Keratinocyte (primary cell): Measurements from ENCODE around the gene ESRRB. TPM values are rescaled to one million over a fixed set of nuclear protein-coding genes. Genes with fewer than 3 reads are reported as not detected.

Experiments
- DNase-seq: peaks from one replicate; pipeline ENCODE4 v3.0.0-alpha.2; 2011; ENCODE audit warnings: low read depth, missing footprints, low spot score
- FAIRE-seq: peaks from 2 replicates; lab custom pipeline; 2011; peaks lifted over from hg19 to GRCh38; lab: Jason Lieb, UNC
- H2AFZ ChIP-seq: 2 replicates; pipeline ENCODE4 v1.6.0; 2012; ENCODE audit warnings: low read length, control low read depth, inconsistent platforms; ENCODE audit not compliant: control insufficient read depth
- H3K27ac ChIP-seq: 2 replicates; pipeline ENCODE4 v1.5.1; 2011; ENCODE audit warnings: low read length; ENCODE audit not compliant: control insufficient read depth, insufficient read depth
- H3K27me3 ChIP-seq: 3 replicates; pipeline ENCODE4 v1.6.0; 2011; ENCODE audit warnings: low read length; ENCODE audit not compliant: control insufficient read depth, insufficient read depth; ENCODE audit errors: extremely low read depth
- H3K36me3 ChIP-seq, 2 experiments: 2 replicates in 1 of 2; 3 replicates in 1 of 2; pipeline ENCODE4 v1.5.1; 2011; ENCODE audit warnings: low read length in 2 of 2, mild to moderate bottlenecking in 1 of 2; ENCODE audit not compliant: control insufficient read depth in 2 of 2, insufficient read depth in 2 of 2; ENCODE audit errors: extremely low read depth in 1 of 2
- H3K4me1 ChIP-seq: 3 replicates; pipeline ENCODE4 v1.5.1; 2011; ENCODE audit warnings: low read length; ENCODE audit not compliant: control insufficient read depth, insufficient read depth; ENCODE audit errors: extremely low read depth
- H3K4me2 ChIP-seq: 3 replicates; pipeline ENCODE4 v1.6.0; 2011; ENCODE audit warnings: low read depth, low read length; ENCODE audit not compliant: control insufficient read depth, insufficient read depth; ENCODE audit errors: extremely low read depth
- H3K4me3 ChIP-seq, 3 experiments: fragments of 200-600 bp in 1 of 3; sonication (generic) in 1 of 3; 2 replicates in 2 of 3; 3 replicates in 1 of 3; pipeline ENCODE4 v1.5.1; 2011 to 2016; ENCODE audit warnings: low read length in 3 of 3, mild to moderate bottlenecking in 3 of 3, control low read depth in 2 of 3, inconsistent platforms in 1 of 3, low read depth in 1 of 3, mixed read lengths in 1 of 3, mixed run types in 1 of 3, moderate library complexity in 1 of 3; ENCODE audit not compliant: control insufficient read depth in 2 of 3, insufficient read depth in 2 of 3; ENCODE audit errors: extremely low read depth in 1 of 3
- H3K79me2 ChIP-seq: 2 replicates; pipeline ENCODE4 v1.6.0; 2012; ENCODE audit warnings: low read length; ENCODE audit not compliant: control insufficient read depth, insufficient read depth
- H3K9ac ChIP-seq: 3 replicates; pipeline ENCODE4 v1.6.0; 2011; ENCODE audit warnings: low read length; ENCODE audit not compliant: control insufficient read depth, insufficient read depth; ENCODE audit errors: extremely low read depth
- H3K9me1 ChIP-seq: 3 replicates; pipeline ENCODE4 v1.6.0; 2011; ENCODE audit warnings: low read length; ENCODE audit not compliant: control insufficient read depth, insufficient read depth; ENCODE audit errors: extremely low read depth
- H3K9me3 ChIP-seq: 2 replicates; pipeline ENCODE4 v1.5.1; 2012; ENCODE audit warnings: low read depth, low read length; ENCODE audit not compliant: control insufficient read depth
- H4K20me1 ChIP-seq: 3 replicates; pipeline ENCODE4 v1.6.0; 2011; ENCODE audit warnings: low read length; ENCODE audit not compliant: control insufficient read depth, insufficient read depth; ENCODE audit errors: extremely low read depth
- CTCF ChIP-seq, 3 experiments: IDR thresholded peaks in 1 of 3; conservative IDR thresholded peaks in 1 of 3; optimal IDR thresholded peaks in 1 of 3; 2 replicates in 2 of 3; 3 replicates in 1 of 3; pipeline versions ENCODE3 to v1.5.1; 2011; ENCODE audit warnings: low read length in 3 of 3, mild to moderate bottlenecking in 3 of 3, moderate library complexity in 2 of 3, control low read depth in 1 of 3, inconsistent platforms in 1 of 3; ENCODE audit not compliant: insufficient read depth in 2 of 3; ENCODE audit errors: extremely low read depth in 1 of 3
- EZH2 ChIP-seq: IDR thresholded peaks from one replicate; pipeline ENCODE4 v1.6.1; 2012; ENCODE audit warnings: inconsistent platforms, mild to moderate bottlenecking, low read length, moderate library complexity
- dilution Hi-C: fragments of 300-500 bp; cut with MboI; formaldehyde crosslinking; loops from one replicate; pipeline ENCODE4 v1.7.0; 2020; ENCODE audit warnings: low sequenced_read_pairs; ENCODE audit not compliant: extremely low pct_ligation_motif_present
- polyA plus RNA-seq, 5 experiments: library from polyadenylated mRNA; depleted of rRNA in 3 of 5; stranded (reverse) in 3 of 5; stranded (forward) in 1 of 5; unstranded in 1 of 5; fragments of >200 nt; gene quantifications; 1 replicate in 1 of 5; 2 replicates in 3 of 5; 3 replicates in 1 of 5; pipeline versions ENCODE4 v1.2.1 to v1.2.3, GENCODE V29; 2011 to 2012; ENCODE audit warnings: missing spikeins in 2 of 5, low read depth in 1 of 5, low replicate concordance in 1 of 5

The ESRRB gene
- polyA plus RNA-seq, 1 donor (not counting 4 experiments of a cell fraction or from before 2014, with no cell fraction given) = 0.01 TPM

- peak overlapping the region; percentile 24 for H2AFZ ChIP-seq
- peaks cover 8% of the 10 kb centered on the region for H3K27me3 ChIP-seq
- H3K9me3 ChIP-seq = no peaks in the 10 kb centered on the region
- DNase-seq = no peak
- dilution Hi-C loops = no loop called here
- FAIRE-seq = peak; percentile 64
- no peak overlapping the region for H3K27ac ChIP-seq
- H4K20me1 ChIP-seq = no peaks in the 10 kb centered on the region
- no peak overlapping the region for H3K4me3 ChIP-seq
- peaks cover 12% of the 10 kb centered on the region for H3K4me1 ChIP-seq
- TF ChIP-seq EZH2 (no peak), CTCF (optimal IDR thresholded peaks at IDR 0.05 in 1 of 3, IDR thresholded peaks at IDR 0.05 in 1 of 3, conservative IDR thresholded peaks at IDR 0.05 in 1 of 3; ENCODE audit: extremely low read depth in 1 of 3, insufficient read depth in 2 of 3, low read length in 3 of 3) (no peak)
- H3K79me2 ChIP-seq = no peaks in the 10 kb centered on the region
- H3K9ac ChIP-seq = no peak overlapping the region
- H3K36me3 ChIP-seq = no peaks in the 10 kb centered on the region
- peaks cover 2% of the 10 kb centered on the region for H3K9me1 ChIP-seq
- H3K4me2 ChIP-seq = peak overlapping the region; percentile 31
These were observed 16.2 kb downstream of the ESRRB start for GRCh38 chr14:76391981-76392690.

DNA sequence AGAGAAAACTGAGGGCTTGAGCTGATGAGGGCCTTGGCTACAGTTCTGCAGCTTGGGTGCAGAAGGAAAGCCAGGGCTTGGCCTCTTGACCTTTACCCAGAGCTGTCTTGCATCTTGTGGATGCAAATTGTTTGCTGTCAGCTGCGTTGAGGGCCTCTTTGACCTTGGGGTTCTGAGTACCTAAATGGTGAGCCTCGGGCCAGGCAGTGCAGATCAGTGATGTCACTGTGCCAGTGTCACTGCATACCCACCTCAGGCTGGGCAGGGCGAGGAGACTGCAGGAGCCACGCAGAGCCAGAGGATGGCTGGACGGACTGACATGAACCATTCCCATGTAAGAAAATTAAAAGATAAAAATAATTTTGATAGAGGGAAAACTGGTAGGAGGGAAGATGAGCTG is 18.6 kb downstream of the ESRRB start:
- Histone ChIP-seq H3K9me1 (peaks cover 2% of the 10 kb centered on the region), H3K9me3 (no peaks in the 10 kb centered on the region), H3K36me3 (no peaks in the 10 kb centered on the region), H3K79me2 (no peaks in the 10 kb centered on the region), H3K27me3 (peaks cover 14% of the 10 kb centered on the region), H3K4me3 (no peak overlapping the region), H4K20me1 (no peaks in the 10 kb centered on the region), H3K9ac (no peak overlapping the region), H3K27ac (no peak overlapping the region), H3K4me1 (peaks cover 12% of the 10 kb centered on the region), H2AFZ (no peak overlapping the region), H3K4me2 (no peak overlapping the region)
- DNase-seq (no peak), FAIRE-seq (no peak)
- TF ChIP-seq CTCF (optimal IDR thresholded peaks at IDR 0.05 in 1 of 3, IDR thresholded peaks at IDR 0.05 in 1 of 3, conservative IDR thresholded peaks at IDR 0.05 in 1 of 3; ENCODE audit: extremely low read depth in 1 of 3, insufficient read depth in 2 of 3, low read length in 3 of 3) (no peak), EZH2 (no peak)
- dilution Hi-C loops = no loop called here
